COLO829 (cell line): Measurements from ENCODE around the gene CYP2S1.
"Not testable (repeated sequence)": the region's sequence is repeated elsewhere in the genome, so short reads cannot be mapped to it uniquely, and the experiment has no call there.

Experiments
- DNase-seq: peaks from one replicate; pipeline ENCODE4 v3.0.0; 2012; ENCODE audit warnings: low spot score

The CYP2S1 gene

GRCh38 chr19:41226053-41226873 is 33.2 kb downstream of the CYP2S1 start:
- peak; percentile 39 for DNase-seq

- no peak for DNase-seq
Measured at GRCh38 chr19:41226874-41227390, 33.9 kb downstream of the CYP2S1 start.

DNA sequence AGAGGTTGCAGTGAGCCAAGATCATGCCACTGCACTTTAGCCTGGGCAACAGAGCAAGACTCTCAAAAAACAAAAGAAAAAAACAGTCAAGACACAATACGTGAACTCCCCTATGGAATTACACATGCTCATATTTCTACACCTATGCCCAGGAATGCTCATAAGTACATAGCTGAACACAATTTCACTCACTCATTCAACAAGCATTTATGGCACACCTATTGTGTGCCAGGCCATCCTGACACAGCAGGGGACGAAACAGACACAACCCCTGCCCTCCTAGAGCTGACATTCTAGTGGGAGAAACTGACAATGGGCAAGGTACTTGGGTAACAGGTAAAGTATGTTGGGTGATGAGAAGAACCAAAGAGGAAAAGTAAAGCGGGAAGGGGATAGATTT is 35.5 kb downstream of the CYP2S1 start:
- no peak for DNase-seq

DNA sequence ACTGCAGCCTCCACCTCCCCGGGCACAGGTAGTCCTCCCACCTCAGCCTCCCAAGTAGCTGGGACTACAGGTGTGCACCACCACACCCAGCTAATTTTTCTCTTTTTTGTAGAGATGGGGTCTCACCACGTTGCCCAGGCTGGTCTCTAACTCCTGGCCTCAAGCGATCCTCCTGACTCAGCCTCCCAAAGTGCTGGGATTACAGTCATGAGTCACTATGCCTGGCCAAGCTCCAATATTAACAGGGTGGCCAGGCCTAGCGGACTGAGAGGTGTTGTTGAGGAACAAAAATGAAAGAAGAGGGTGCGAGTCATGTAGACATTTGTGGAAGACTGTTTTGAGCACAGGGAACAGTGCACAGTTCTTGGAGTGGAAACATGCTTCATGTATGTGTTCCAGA is 36.3 kb downstream of the CYP2S1 start:
- DNase-seq = not testable (repeated sequence)

DNA sequence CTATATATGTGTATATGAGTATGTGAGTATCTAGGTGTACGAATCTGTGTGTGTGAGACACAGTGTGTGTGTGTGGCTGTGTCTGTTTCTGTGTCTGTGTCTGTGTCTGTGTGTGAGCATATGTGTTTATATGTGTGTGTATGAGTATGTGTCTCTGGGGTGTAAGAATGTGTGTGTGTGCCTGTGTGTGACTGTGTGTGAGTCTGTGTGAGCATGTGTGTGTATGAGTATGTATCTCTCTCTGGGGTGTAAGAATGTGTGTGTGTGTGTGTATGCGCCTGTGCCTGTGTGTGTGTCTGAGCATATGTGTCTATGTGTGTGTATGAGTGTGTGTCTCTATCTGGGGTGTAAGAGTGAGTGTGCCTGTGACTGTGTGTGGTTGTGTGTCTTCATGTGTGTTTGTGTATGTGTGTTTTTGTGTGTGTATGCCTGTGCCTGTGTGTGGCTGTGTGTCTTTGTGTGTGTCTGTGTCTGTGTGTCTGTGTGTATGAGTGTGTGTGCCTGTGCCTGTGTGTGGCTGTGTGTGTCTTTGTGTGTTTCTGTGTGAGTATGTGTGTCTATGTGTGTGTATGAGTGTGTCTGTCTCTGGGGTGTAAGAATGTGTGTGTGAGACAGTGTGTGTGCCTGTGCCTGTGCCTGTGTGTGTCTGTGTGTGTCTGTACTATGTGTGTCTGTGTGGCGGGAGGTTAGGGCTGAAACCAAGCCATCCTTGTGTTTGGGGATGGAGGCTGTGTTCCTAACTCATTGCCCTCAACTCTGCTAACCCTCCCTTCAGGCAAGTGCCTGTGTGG is 37.2 kb downstream of the CYP2S1 start:
- DNase-seq = no peak

DNA sequence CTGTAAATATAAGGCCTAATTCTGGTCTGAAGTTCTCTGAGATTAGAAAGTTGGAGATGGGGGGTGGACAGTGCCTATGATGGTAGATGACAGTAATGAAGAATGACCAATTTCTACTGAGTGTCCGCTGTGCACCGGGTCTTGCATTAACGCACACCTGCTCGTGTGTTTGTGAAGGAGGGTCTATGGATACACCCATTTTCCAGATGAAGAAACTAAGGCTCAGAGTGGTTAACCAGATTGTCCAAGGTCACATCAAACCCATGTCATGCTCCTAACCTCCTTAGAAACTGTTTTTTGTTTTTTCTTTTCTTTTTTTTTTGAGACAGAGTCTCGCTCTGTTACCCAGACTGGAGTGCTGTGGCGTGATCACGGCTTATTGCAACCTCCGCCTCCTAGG is 39.7 kb downstream of the CYP2S1 start:
- DNase-seq = no peak

DNA sequence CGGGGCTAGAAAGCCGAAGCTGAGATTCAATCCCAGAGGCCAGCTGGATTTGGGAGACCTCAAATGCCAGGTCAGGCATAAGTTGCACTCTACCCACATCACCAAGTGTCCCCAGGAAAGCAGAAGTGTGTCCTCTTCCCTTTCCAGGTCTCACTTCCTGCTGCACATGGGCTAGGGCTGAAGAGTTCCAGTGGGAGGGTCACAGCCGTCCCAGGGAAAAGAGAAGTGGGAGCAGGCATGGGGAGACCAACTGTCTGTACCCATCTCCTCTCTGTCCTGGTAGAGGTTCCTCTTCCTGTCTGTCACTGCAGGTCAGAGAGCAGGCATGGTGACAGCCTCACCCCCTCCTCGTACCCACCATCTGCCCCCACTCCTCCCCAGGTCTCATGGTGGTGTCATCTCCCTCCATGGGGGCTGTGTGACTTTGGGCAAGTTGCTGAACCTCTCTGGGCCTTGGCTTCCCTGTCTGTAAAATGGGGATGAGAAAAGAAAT is 40.8 kb downstream of the CYP2S1 start:
- DNase-seq = no peak

GRCh38 chr19:41234512-41235168 is 41.6 kb downstream of the CYP2S1 start:
- no peak for DNase-seq

DNA sequence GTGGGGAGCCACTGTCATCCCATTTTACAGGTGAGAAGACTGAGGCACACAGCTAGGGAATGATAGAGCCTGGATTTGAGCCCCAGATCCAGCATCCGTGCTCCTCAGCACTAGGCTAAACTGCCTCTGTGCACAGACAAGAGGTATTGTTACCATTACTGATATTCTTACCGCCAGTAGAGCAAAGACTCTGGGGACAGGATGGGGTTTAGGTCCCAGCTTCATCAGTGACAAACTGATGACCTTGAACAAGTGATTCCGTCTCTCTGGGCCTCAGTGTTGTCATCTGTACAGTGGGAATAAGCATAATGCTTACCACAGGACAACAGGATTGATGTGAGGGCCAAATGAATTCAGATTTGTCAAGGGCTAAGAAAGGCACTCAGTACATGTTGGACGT is 42.5 kb downstream of the CYP2S1 start:
- DNase-seq = no peak

DNA sequence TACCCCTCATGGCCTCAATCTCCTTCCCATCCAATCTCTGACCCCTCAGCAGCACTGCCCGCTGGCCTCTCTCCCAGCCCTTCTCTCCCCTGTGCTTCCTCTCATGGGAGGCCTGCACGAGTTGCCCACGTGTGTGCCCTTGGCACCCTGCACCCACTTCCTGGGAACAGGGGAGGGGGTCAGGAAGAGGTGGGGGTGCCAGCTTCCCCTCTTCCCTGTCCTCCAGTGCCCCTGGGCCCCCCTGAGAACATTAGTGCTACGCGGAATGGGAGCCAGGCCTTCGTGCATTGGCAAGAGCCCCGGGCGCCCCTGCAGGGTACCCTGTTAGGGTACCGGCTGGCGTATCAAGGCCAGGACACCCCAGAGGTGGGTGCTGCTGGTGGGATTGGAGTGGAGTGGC is 45.2 kb downstream of the CYP2S1 start:
- DNase-seq = no peak

GRCh38 chr19:41239363-41239762 is 46.3 kb downstream of the CYP2S1 start:
- no peak for DNase-seq

DNA sequence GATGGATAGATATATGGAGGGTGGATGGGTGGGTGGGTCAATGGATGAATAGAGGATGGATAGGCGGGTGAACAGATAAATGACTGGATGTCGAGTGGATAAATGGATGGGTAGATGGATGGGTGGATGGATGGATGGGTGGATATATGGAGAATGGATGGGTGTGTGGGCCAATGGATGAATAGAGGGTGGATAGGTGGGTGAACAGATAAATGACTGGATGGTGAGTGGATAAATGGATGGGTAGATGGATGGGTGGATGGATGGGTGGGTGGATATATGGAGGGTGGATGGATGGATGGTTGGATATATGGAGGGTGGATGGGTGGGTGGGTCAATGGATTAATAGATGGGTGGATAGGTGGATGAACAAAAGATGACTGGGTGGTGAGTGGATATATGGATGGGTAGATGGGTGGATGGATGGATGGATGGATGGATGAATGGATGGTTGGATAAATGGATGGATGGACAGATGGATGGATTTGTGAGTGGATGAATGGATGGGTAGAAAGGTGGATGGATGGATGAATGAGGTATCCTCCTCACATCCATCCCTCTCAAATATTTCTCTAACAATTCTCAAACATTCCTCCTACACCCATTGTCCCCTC is 47.0 kb downstream of the CYP2S1 start:
- no peak for DNase-seq

DNA sequence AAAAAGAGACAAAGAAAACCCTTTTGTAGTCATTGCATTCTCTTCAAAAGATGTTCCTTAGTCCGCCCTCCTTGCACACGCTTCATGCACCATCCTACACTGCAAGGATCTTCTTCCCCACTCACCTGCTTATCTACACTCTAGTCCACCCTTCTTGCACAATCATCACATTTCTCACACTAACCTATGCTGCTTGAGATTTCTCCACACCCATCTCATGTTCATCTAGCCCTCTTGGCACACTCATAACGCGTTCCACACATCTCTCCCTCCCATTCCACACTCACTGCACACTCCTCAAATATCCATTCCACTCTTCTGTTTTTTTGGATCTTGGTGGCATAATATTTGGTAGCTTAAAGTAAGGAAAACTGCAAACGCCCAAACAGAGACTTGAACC is 48.8 kb downstream of the CYP2S1 start:
- DNase-seq = no peak

DNA sequence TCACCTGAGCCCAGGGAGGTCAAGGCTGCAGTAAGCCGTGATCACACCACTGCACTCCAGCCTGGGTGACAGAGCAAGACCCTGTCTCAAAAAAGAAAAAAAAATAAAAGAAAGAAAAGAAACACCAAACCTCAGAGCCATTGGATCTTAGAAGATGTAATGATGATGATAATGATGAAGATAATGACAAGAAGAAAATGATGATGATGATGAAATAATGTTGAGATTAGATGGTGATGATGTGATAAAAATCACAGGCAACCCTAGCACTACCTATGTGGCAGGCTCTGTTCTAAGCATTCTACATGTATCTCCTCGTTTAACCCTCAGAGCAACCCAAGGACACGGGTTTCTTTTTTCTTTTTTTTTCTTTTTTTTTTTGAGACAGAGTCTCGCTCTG is 51.1 kb downstream of the CYP2S1 start:
- DNase-seq = no peak

- DNase-seq = no peak
Measured at GRCh38 chr19:41245843-41246242, 52.8 kb downstream of the CYP2S1 start.

- no peak for DNase-seq
Measured at GRCh38 chr19:41248895-41249294, 55.9 kb downstream of the CYP2S1 start.

DNA sequence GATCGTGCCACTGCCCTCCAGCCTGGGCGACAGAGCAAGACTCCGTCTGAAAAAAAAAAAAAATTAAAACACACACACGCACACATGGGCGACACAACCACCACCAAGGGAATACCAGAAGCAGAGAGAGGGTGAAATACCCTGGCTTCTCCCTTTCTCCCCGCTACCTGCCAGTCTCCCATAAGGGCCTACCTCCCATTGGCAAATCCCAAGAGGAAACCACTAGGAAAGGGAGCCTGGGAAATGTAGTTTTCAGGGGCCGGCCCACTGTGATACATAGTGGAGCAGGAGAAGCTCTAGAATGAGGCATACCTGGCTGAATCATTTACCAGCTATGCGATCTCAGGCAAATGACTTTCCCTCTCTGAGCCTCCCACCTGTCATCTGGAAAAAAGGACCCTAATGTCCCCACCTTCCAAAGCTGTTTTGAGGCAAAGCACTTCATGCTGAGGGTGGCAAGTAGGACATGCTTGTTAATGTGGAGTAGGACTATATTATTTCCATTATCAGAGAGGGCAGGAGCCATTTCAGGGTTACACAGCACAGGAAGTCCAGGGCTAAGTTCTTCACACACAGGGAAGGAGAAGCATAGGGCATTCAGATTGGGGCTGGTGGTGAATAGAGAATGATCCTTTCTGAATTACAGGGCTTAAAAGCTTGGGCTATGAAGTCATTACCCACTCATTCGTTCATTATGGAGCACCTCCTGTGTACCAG is 56.8 kb downstream of the CYP2S1 start:
- no peak for DNase-seq

DNA sequence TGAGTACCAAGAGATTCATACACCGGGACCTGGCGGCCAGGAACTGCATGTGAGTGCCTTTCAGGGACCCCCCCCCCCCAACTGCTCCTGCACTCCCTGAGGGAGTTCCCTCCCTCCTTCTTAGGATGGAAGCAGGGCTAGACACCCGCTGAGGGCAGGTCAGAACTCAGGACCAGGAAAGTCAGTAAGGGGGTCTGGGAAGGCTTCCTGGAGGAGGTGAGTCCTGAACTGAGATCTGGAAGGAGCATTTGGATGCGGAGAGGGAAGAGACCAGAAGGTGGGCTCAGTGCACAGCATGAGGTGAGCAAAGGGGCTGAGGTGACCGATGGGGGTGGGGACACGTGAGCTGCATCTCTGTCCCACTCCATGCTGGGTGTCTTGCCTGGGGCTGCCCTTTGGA is 60.6 kb downstream of the CYP2S1 start:
- no peak for DNase-seq

- no peak for DNase-seq
Measured at GRCh38 chr19:41255171-41255570, 62.2 kb downstream of the CYP2S1 start.
